CD14-positive monocyte (primary cell): ENCODE results near the gene USO1. TPM values are rescaled to one million over a fixed set of nuclear protein-coding genes. Genes with fewer than 3 reads are reported as not detected.

Experiments
- DNase-seq, 3 donors: peaks; one replicate each; pipeline ENCODE4 v3.0.0-alpha.2; 2011 to 2022
- H2AFZ ChIP-seq: 2 replicates; pipeline ENCODE4 v1.6.0; 2012; ENCODE audit warnings: mild to moderate bottlenecking, low read depth, low read length, inconsistent platforms; ENCODE audit not compliant: insufficient read depth, poor library complexity, severe bottlenecking
- H3K27ac ChIP-seq, 2 donors: 1 replicate in 1 of 2; 2 replicates in 1 of 2; pipeline ENCODE4 v1.5.1; 2012 to 2013; ENCODE audit warnings: low read length in 2 of 2, control low read depth in 1 of 2, inconsistent platforms in 1 of 2, low read depth in 1 of 2, mild to moderate bottlenecking in 1 of 2
- H3K27me3 ChIP-seq, 2 donors: one replicate each; pipeline versions ENCODE4 v1.6.0 to v1.6.1; 2011 to 2013; ENCODE audit warnings: low read length in 2 of 2; ENCODE audit not compliant: control insufficient read depth in 2 of 2, insufficient read depth in 2 of 2
- H3K36me3 ChIP-seq, 2 donors: replicated peaks in 1 of 2; 1 replicate in 1 of 2; 2 replicates in 1 of 2; pipeline versions ENCODE4 v1.5.1 to v1.6.1; 2012 to 2013; ENCODE audit warnings: low read length in 2 of 2, control low read depth in 1 of 2, inconsistent platforms in 1 of 2, mild to moderate bottlenecking in 1 of 2; ENCODE audit not compliant: insufficient read depth in 2 of 2, control insufficient read depth in 1 of 2
- H3K4me1 ChIP-seq, 2 donors: 1 replicate in 1 of 2; 2 replicates in 1 of 2; pipeline versions ENCODE4 v1.5.1 to v1.6.1; 2012 to 2013; ENCODE audit warnings: low read length in 2 of 2, control low read depth in 1 of 2, inconsistent platforms in 1 of 2, mild to moderate bottlenecking in 1 of 2, moderate library complexity in 1 of 2; ENCODE audit not compliant: insufficient read depth in 2 of 2, control insufficient read depth in 1 of 2
- H3K4me2 ChIP-seq: replicated peaks from 2 replicates; pipeline ENCODE3; 2012; ENCODE audit warnings: low read length, moderate library complexity, mild to moderate bottlenecking; ENCODE audit not compliant: poor library complexity, severe bottlenecking; ENCODE audit errors: extremely low read depth
- H3K4me3 ChIP-seq, 3 experiments: fragments of 200-600 bp in 1 of 3; sonication (generic) in 1 of 3; replicated peaks in 1 of 3; 1 replicate in 2 of 3; 2 replicates in 1 of 3; pipeline ENCODE4 v1.5.1; 2011 to 2013; ENCODE audit warnings: low read length in 3 of 3, mild to moderate bottlenecking in 3 of 3, control low read depth in 2 of 3, low read depth in 2 of 3, inconsistent platforms in 1 of 3, moderate library complexity in 1 of 3
- H3K79me2 ChIP-seq: 2 replicates; pipeline ENCODE4 v1.6.0; 2012; ENCODE audit warnings: mild to moderate bottlenecking, control low read depth, inconsistent platforms, low read length, moderate library complexity; ENCODE audit not compliant: insufficient read depth
- H3K9ac ChIP-seq: 2 replicates; pipeline ENCODE4 v1.6.0; 2017; ENCODE audit warnings: low read length, mild to moderate bottlenecking; ENCODE audit not compliant: insufficient read depth, poor library complexity, severe bottlenecking
- H3K9me3 ChIP-seq, 2 donors: replicated peaks in 1 of 2; 1 replicate in 1 of 2; 2 replicates in 1 of 2; pipeline versions ENCODE4 v1.5.1 to v1.6.1; 2012 to 2013; ENCODE audit warnings: low read length in 2 of 2, control low read depth in 1 of 2; ENCODE audit not compliant: control insufficient read depth in 1 of 2, insufficient read depth in 1 of 2
- H4K20me1 ChIP-seq: 2 replicates; pipeline ENCODE4 v1.6.0; 2012; ENCODE audit warnings: mild to moderate bottlenecking, low read length, control low read depth, moderate library complexity; ENCODE audit not compliant: insufficient read depth
- H3K27ac Mint-ChIP-seq, 7 donors: one replicate each; pipeline ENCODE4 v1.8.0; 2020; ENCODE audit warnings: mild to moderate bottlenecking in 7 of 7, mixed read lengths in 7 of 7, moderate library complexity in 6 of 7, inconsistent platforms in 2 of 7
- H3K27me3 Mint-ChIP-seq, 3 donors: one replicate each; pipeline ENCODE4 v1.8.0; 2021 to 2022; ENCODE audit warnings: low read depth in 3 of 3, mild to moderate bottlenecking in 3 of 3, mixed read lengths in 3 of 3, moderate library complexity in 3 of 3, inconsistent platforms in 1 of 3
- H3K36me3 Mint-ChIP-seq, 2 donors: one replicate each; pipeline ENCODE4 v1.8.0; 2020; ENCODE audit warnings: mixed read lengths in 2 of 2, inconsistent platforms in 1 of 2, mild to moderate bottlenecking in 1 of 2
- H3K4me1 Mint-ChIP-seq: one replicate; pipeline ENCODE4 v1.8.0; 2020; ENCODE audit warnings: mild to moderate bottlenecking, mixed read lengths
- H3K4me3 Mint-ChIP-seq, 2 donors: one replicate each; pipeline ENCODE4 v1.8.0; 2020; ENCODE audit warnings: mild to moderate bottlenecking in 2 of 2, mixed read lengths in 2 of 2, moderate library complexity in 1 of 2
- H3K9me3 Mint-ChIP-seq, 7 donors: one replicate each; pipeline ENCODE4 v1.8.0; 2020 to 2022; ENCODE audit warnings: mixed read lengths in 7 of 7, mild to moderate bottlenecking in 6 of 7, moderate library complexity in 6 of 7, inconsistent platforms in 2 of 7
- CTCF ChIP-seq: fragments of 200-600 bp; IDR thresholded peaks from one replicate; pipeline ENCODE4 v1.8.0; 2022; ENCODE audit warnings: antibody characterized with exemption, mild to moderate bottlenecking
- WGBS: methylation state at CpG from one replicate; pipeline ENCODE4 v1.1.5; 2013; ENCODE audit warnings: missing lambda C conversion rate; ENCODE audit not compliant: insufficient coverage; 5-methylcytosine and 5-hydroxymethylcytosine counted together
- intact Hi-C, 2 donors: fragments of 100-400 bp; cut with micrococcal nuclease; formaldehyde crosslinking; loops; one replicate each; pipeline versions ENCODE4 v1.15.0 to v1.15.1; 2023
- polyA plus RNA-seq, 3 donors: library from polyadenylated mRNA; depleted of rRNA in 1 of 3; unstranded in 2 of 3; stranded (reverse) in 1 of 3; fragments of 300-500 nt in 2 of 3; fragments of >200 nt in 1 of 3; fragmentation: Illumina TruSeq in 2 of 3; gene quantifications; 1 replicate in 2 of 3; 2 replicates in 1 of 3; pipeline ENCODE4 v1.2.3, GENCODE V29; 2012 to 2021

Gene USO1
- polyA plus RNA-seq, 3 donors: 15.4 to 26.9 (median 17.5) TPM

DNA sequence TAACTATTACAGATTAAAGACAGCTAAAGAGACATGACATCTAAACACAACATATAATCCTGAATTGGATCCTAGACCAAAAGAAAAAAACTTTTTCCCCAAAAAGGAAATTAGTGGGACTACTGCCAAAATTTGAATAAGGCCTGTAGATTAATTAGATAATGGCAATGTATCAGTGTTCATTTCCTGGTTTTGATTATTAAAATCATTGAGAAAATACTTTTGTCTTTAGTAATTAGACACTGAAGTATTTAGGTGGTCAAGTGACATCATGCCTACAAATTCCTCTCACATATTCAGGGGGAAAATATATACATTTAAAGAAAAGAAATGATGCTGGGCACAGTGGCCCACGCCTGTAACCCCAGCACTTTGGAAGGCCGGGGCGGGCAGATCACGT, 10.4 kb upstream of the USO1 start:
- Mint-ChIP-seq H3K36me3 (peaks cover 0 to 3% of the 10 kb centered on the region in 2 donors), H3K9me3 (no peaks in the 10 kb centered on the region), H3K27ac (no peak overlapping the region), H3K27me3 (peaks cover 0 to 1% (median 0%) of the 10 kb centered on the region in 3 donors), H3K4me3 (no peak overlapping the region), H3K4me1 (peaks cover 20% of the 10 kb centered on the region)
- Histone ChIP-seq H3K4me2 (no peak overlapping the region), H4K20me1 (no peaks in the 10 kb centered on the region), H3K9me3 (no peaks in the 10 kb centered on the region), H3K9ac (no peak overlapping the region), H3K4me1 (peaks cover 0 to 2% of the 10 kb centered on the region in 2 donors), H3K27me3 (no peaks in the 10 kb centered on the region), H3K79me2 (no peaks in the 10 kb centered on the region), H2AFZ (no peak overlapping the region), H3K27ac (no peak overlapping the region), H3K4me3 (no peak overlapping the region), H3K36me3 (no peaks in the 10 kb centered on the region)
- no peak for TF ChIP-seq CTCF
- 87% methylated on average over 4 of the region's 4 CpGs for WGBS
- intact Hi-C loops: no loop called here
- no peak for DNase-seq

GRCh38 chr4:75714704-75715103, 9.7 kb upstream of the USO1 start:
- 83% methylated on average over 1 of the region's 1 CpG for WGBS

More at GRCh38 chr4:75714704-75715103, 9.7 kb upstream of the USO1 start:
- Histone ChIP-seq H3K79me2 (no peaks in the 10 kb centered on the region), H3K27me3 (no peaks in the 10 kb centered on the region), H3K9me3 (no peaks in the 10 kb centered on the region), H4K20me1 (no peaks in the 10 kb centered on the region), H3K27ac (no peak overlapping the region), H2AFZ (peak overlapping the region; percentile 50), H3K4me1 (peaks cover 0 to under 1% of the 10 kb centered on the region in 2 donors), H3K9ac (no peak overlapping the region), H3K36me3 (no peaks in the 10 kb centered on the region), H3K4me3 (no peak overlapping the region), H3K4me2 (no peak overlapping the region)
- Mint-ChIP-seq H3K4me3 (no peak overlapping the region), H3K27me3 (no peaks in the 10 kb centered on the region), H3K36me3 (peaks cover 0 to 3% of the 10 kb centered on the region in 2 donors), H3K27ac (no peak overlapping the region), H3K9me3 (no peaks in the 10 kb centered on the region), H3K4me1 (peaks cover 17% of the 10 kb centered on the region)
- intact Hi-C loops: no loop called here
- TF ChIP-seq CTCF: no peak
- no peak for DNase-seq
